GM10248 (cell line): Measurements from ENCODE around the gene ZNF441.
"Not testable (repeated sequence)": the region's sequence is repeated elsewhere in the genome, so short reads cannot be mapped to it uniquely, and the experiment has no call there.

Source experiments
- CTCF ChIA-PET: fragments of 300-600 bp; sonication (Branson Sonifier 250); formaldehyde crosslinking; extraction: SDS; loops from one replicate; lab custom pipeline; 2021; ENCODE audit warnings: antibody characterized with exemption; lab: Yijun Ruan, JAX
- POLR2A ChIA-PET: fragments of 350-650 bp; sonication (Branson Sonifier 250); formaldehyde crosslinking; extraction: SDS; loops from one replicate; lab custom pipeline; 2020; ENCODE audit warnings: antibody characterized with exemption; lab: Yijun Ruan, JAX
- DNase-seq: peaks from one replicate; pipeline ENCODE4 v3.0.0; 2012; ENCODE audit errors: extremely low spot score
- CTCF ChIP-seq: IDR thresholded peaks from 2 replicates; pipeline ENCODE4 v1.5.1; 2012; ENCODE audit warnings: mild to moderate bottlenecking, low read depth; ENCODE audit errors: extremely low read depth, missing control alignments, control extremely low read depth

Gene ZNF441

GRCh38 chr19:11769995-11770394 is 3.2 kb downstream of the ZNF441 start:
- ChIA-PET CTCF (no interaction called here), POLR2A (no interaction called here)
- no peak for TF ChIP-seq CTCF
- no peak for DNase-seq

- DNase-seq, POLR2A ChIA-PET: not testable (repeated sequence)
- CTCF ChIA-PET, result interaction anchor here (0.9 kb wide), 1 partner anchor 27 kb away, joined by 3 read pairs; the partner anchor contains the start of gene ZNF491
Measured at GRCh38 chr19:11771520-11771919, 4.7 kb downstream of the ZNF441 start.

- CTCF ChIA-PET, DNase-seq, POLR2A ChIA-PET: not testable (repeated sequence)
Measured at GRCh38 chr19:11776669-11777068, 9.9 kb downstream of the ZNF441 start.

- no peak for TF ChIP-seq CTCF
- ChIA-PET POLR2A (no interaction called here), CTCF (no interaction called here)
Measured at GRCh38 chr19:11780431-11781020, 13.7 kb downstream of the ZNF441 start.

GRCh38 chr19:11781295-11782057 is 14.7 kb downstream of the ZNF441 start:
- ChIA-PET CTCF (interaction anchor here (1.2 kb wide), 1 partner anchor 10 kb away, joined by 4 read pairs; no protein-coding TSS in a partner anchor), POLR2A (no interaction called here)
- DNase-seq, result no peak
- no peak for TF ChIP-seq CTCF

More at GRCh38 chr19:11780431-11781020, 13.7 kb downstream of the ZNF441 start:
- DNase-seq, result no peak

GRCh38 chr19:11783767-11784166 is 17.0 kb downstream of the ZNF441 start:
- CTCF ChIA-PET, result no interaction called here
- no peak for DNase-seq
- no peak for TF ChIP-seq CTCF
- POLR2A ChIA-PET, result no interaction called here

- no peak for TF ChIP-seq CTCF
- DNase-seq, result no peak
- ChIA-PET POLR2A (no interaction called here), CTCF (no interaction called here)
Measured at GRCh38 chr19:11784356-11784755, 17.6 kb downstream of the ZNF441 start.

GRCh38 chr19:11787536-11787935 is 20.7 kb downstream of the ZNF441 start:
- ChIA-PET POLR2A (no interaction called here), CTCF (interaction anchor here (3.4 kb wide), 1 partner anchor 10 kb away, joined by 10 read pairs; no protein-coding TSS in a partner anchor)
- TF ChIP-seq CTCF, result no peak
- no peak for DNase-seq
